Peyer's patch (tissue), 4 donors: Measurements from ENCODE around the gene TREML4.

Source experiments
- POLR2A ChIP-seq, 2 donors: fragments of 450-650 bp; IDR thresholded peaks; one replicate each; pipeline ENCODE4 v1.5.1; 2017; ENCODE audit warnings: antibody characterized with exemption in 2 of 2, mild to moderate bottlenecking in 2 of 2, moderate library complexity in 2 of 2
- TF ChIP-seq, protein P1 (sequence below), 6 experiments: fragments of 450-650 bp in 4 of 6; fragments of 200-600 bp in 2 of 6; sonication (generic) in 1 of 6; IDR thresholded peaks; one replicate each; pipeline ENCODE4 v1.5.1; 2017 to 2019; ENCODE audit warnings: antibody characterized with exemption in 6 of 6, mild to moderate bottlenecking in 3 of 6, moderate library complexity in 1 of 6

DNA sequence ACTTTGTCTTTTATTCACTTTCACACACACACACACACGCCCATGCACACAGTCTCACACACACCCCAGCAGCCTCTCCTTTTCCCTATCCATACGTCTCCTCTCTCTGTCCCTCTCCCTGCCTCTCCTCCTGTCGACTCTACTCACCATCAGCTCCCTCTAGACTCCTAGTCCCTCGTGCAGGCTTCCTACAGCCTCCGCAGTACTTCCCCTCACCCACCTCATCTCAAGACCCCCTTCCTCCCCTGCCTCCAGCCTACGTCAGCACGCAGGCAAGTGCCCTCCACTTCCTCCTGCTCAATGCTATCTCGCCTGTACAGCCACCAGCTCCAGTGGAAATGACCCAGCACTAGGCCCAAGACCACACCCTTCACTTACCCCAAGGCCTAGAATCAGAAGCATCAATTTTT is 26.4 kb upstream of the TREML4 start:
- TF ChIP-seq, protein P1, sequence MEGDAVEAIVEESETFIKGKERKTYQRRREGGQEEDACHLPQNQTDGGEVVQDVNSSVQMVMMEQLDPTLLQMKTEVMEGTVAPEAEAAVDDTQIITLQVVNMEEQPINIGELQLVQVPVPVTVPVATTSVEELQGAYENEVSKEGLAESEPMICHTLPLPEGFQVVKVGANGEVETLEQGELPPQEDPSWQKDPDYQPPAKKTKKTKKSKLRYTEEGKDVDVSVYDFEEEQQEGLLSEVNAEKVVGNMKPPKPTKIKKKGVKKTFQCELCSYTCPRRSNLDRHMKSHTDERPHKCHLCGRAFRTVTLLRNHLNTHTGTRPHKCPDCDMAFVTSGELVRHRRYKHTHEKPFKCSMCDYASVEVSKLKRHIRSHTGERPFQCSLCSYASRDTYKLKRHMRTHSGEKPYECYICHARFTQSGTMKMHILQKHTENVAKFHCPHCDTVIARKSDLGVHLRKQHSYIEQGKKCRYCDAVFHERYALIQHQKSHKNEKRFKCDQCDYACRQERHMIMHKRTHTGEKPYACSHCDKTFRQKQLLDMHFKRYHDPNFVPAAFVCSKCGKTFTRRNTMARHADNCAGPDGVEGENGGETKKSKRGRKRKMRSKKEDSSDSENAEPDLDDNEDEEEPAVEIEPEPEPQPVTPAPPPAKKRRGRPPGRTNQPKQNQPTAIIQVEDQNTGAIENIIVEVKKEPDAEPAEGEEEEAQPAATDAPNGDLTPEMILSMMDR (IDR thresholded peaks at IDR 0.05), result no peak
- TF ChIP-seq POLR2A (IDR thresholded peaks at IDR 0.05), result no peak
